Memory B cell (primary cell): ENCODE data around the gene FCER2.

Experiments
- ATAC-seq: fragments of 150-1000 bp; cut with Tn5 transposase; 2 replicates; pipeline ENCODE4 v1.10.0; 2021; ENCODE audit warnings: low read depth, mild to moderate bottlenecking, moderate library complexity
- DNase-seq, 2 donors: peaks; one replicate each; pipeline ENCODE4 v3.0.0; 2022; ENCODE audit warnings: low spot score in 2 of 2
- H3K27ac Mint-ChIP-seq: one replicate; pipeline ENCODE4 v1.8.0; 2022; ENCODE audit warnings: mild to moderate bottlenecking, moderate library complexity, mixed read lengths
- H3K27me3 Mint-ChIP-seq: one replicate; pipeline ENCODE4 v1.8.0; 2022; ENCODE audit warnings: mixed read lengths
- H3K36me3 Mint-ChIP-seq: one replicate; pipeline ENCODE4 v1.8.0; 2022; ENCODE audit warnings: mild to moderate bottlenecking, mixed read lengths
- H3K4me1 Mint-ChIP-seq: one replicate; pipeline ENCODE4 v1.8.0; 2022; ENCODE audit warnings: mixed read lengths
- H3K4me3 Mint-ChIP-seq: one replicate; pipeline ENCODE4 v1.8.0; 2022; ENCODE audit warnings: mild to moderate bottlenecking, moderate library complexity, mixed read lengths
- H3K9me3 Mint-ChIP-seq: one replicate; pipeline ENCODE4 v1.8.0; 2022; ENCODE audit warnings: mixed read lengths

FCER2 gene

GRCh38 chr19:7670150-7670783 is 31.7 kb downstream of the FCER2 start:
- DNase-seq (no peak), ATAC-seq (peak; percentile 67)
- Mint-ChIP-seq H3K4me1 (peaks cover 14% of the 10 kb centered on the region), H3K9me3 (peaks cover 2% of the 10 kb centered on the region), H3K4me3 (peak overlapping the region; percentile 72), H3K36me3 (no peaks in the 10 kb centered on the region), H3K27ac (no peak overlapping the region), H3K27me3 (peaks cover 32% of the 10 kb centered on the region)

GRCh38 chr19:7669641-7670040 is 32.3 kb downstream of the FCER2 start:
- Mint-ChIP-seq H3K4me1 (peaks cover 14% of the 10 kb centered on the region), H3K36me3 (no peaks in the 10 kb centered on the region), H3K4me3 (no peak overlapping the region), H3K9me3 (peaks cover 2% of the 10 kb centered on the region), H3K27me3 (peaks cover 32% of the 10 kb centered on the region), H3K27ac (no peak overlapping the region)
- no peak for ATAC-seq
- DNase-seq, result no peak

GRCh38 chr19:7668842-7669241 is 33.1 kb downstream of the FCER2 start, which contains the start of gene RETN:
TSS of gene RETN (plus strand) at chr19:7669049. CDS start at chr19:7669327, 278 bp downstream.
- Mint-ChIP-seq H3K27me3 (peaks cover 30% of the 10 kb centered on the region), H3K4me3 (peak within 1 kb of the TSS; percentile 9), H3K36me3 (no peaks in the 10 kb centered on the region), H3K9me3 (no peaks in the 10 kb centered on the region), H3K27ac (no peak within 1 kb of the TSS), H3K4me1 (peaks cover 12% of the 10 kb centered on the region)
- ATAC-seq, result no peak
- DNase-seq, result no peak

- no peak for DNase-seq
- Mint-ChIP-seq H3K9me3 (no peaks in the 10 kb centered on the region), H3K36me3 (no peaks in the 10 kb centered on the region), H3K4me1 (peaks cover 4% of the 10 kb centered on the region), H3K27me3 (peaks cover 13% of the 10 kb centered on the region), H3K4me3 (no peak overlapping the region), H3K27ac (no peak overlapping the region)
- no peak for ATAC-seq
Measured at GRCh38 chr19:7665076-7665475, 36.9 kb downstream of the FCER2 start.

GRCh38 chr19:7663706-7664105 is 38.2 kb downstream of the FCER2 start:
- ATAC-seq (no peak), DNase-seq (no peak)
- H3K4me1 Mint-ChIP-seq, result no peaks in the 10 kb centered on the region
- no peaks in the 10 kb centered on the region for H3K36me3 Mint-ChIP-seq
- peaks cover 7% of the 10 kb centered on the region for H3K27me3 Mint-ChIP-seq
- no peak overlapping the region for H3K4me3 Mint-ChIP-seq
- H3K9me3 Mint-ChIP-seq, result no peaks in the 10 kb centered on the region
- H3K27ac Mint-ChIP-seq, result no peak overlapping the region

- peaks cover 4% of the 10 kb centered on the region for H3K4me1 Mint-ChIP-seq
- H3K9me3 Mint-ChIP-seq, result no peaks in the 10 kb centered on the region
- no peak overlapping the region for H3K4me3 Mint-ChIP-seq
- no peak overlapping the region for H3K27ac Mint-ChIP-seq
- peaks cover 7% of the 10 kb centered on the region for H3K27me3 Mint-ChIP-seq
- no peaks in the 10 kb centered on the region for H3K36me3 Mint-ChIP-seq
- ATAC-seq, result no peak
- no peak for DNase-seq
Measured at GRCh38 chr19:7662657-7663056, 39.3 kb downstream of the FCER2 start.

GRCh38 chr19:7661744-7662538 is 40.0 kb downstream of the FCER2 start:
- peaks cover 4% of the 10 kb centered on the region for H3K4me1 Mint-ChIP-seq
- no peak overlapping the region for H3K27ac Mint-ChIP-seq
- no peak overlapping the region for H3K4me3 Mint-ChIP-seq
- no peak for ATAC-seq
- DNase-seq, result no peak
- no peaks in the 10 kb centered on the region for H3K9me3 Mint-ChIP-seq
- no peaks in the 10 kb centered on the region for H3K36me3 Mint-ChIP-seq
- peaks cover 5% of the 10 kb centered on the region for H3K27me3 Mint-ChIP-seq

GRCh38 chr19:7658219-7658686 is 43.7 kb downstream of the FCER2 start:
- ATAC-seq, result peak; percentile 100
- peak in 1 of 2 donors; percentile 68 for DNase-seq
- Mint-ChIP-seq H3K27ac (peak overlapping the region; percentile 91), H3K36me3 (no peaks in the 10 kb centered on the region), H3K9me3 (no peaks in the 10 kb centered on the region), H3K4me3 (peak overlapping the region; percentile 83), H3K4me1 (peaks cover 4% of the 10 kb centered on the region), H3K27me3 (no peaks in the 10 kb centered on the region)

- no peaks in the 10 kb centered on the region for H3K9me3 Mint-ChIP-seq
- H3K4me3 Mint-ChIP-seq, result no peak overlapping the region
- DNase-seq, result no peak
Measured at GRCh38 chr19:7657131-7657751, 44.7 kb downstream of the FCER2 start.

GRCh38 chr19:7655581-7655980 is 46.4 kb downstream of the FCER2 start:
- no peak overlapping the region for H3K4me3 Mint-ChIP-seq
- no peaks in the 10 kb centered on the region for H3K9me3 Mint-ChIP-seq
- no peak overlapping the region for H3K27ac Mint-ChIP-seq

More at GRCh38 chr19:7657131-7657751, 44.7 kb downstream of the FCER2 start:
- H3K36me3 Mint-ChIP-seq, result no peaks in the 10 kb centered on the region
- H3K4me1 Mint-ChIP-seq, result peaks cover 9% of the 10 kb centered on the region
- no peak for ATAC-seq
- peak overlapping the region; percentile 91 for H3K27ac Mint-ChIP-seq
- no peaks in the 10 kb centered on the region for H3K27me3 Mint-ChIP-seq

GRCh38 chr19:7654401-7654800 is 47.5 kb downstream of the FCER2 start:
- H3K4me1 Mint-ChIP-seq, result peaks cover 11% of the 10 kb centered on the region
- no peaks in the 10 kb centered on the region for H3K9me3 Mint-ChIP-seq
- ATAC-seq (no peak), DNase-seq (no peak)
- no peak overlapping the region for H3K27ac Mint-ChIP-seq
- no peak overlapping the region for H3K4me3 Mint-ChIP-seq
- no peaks in the 10 kb centered on the region for H3K36me3 Mint-ChIP-seq
- no peaks in the 10 kb centered on the region for H3K27me3 Mint-ChIP-seq

More at GRCh38 chr19:7655581-7655980, 46.4 kb downstream of the FCER2 start:
- Mint-ChIP-seq H3K27me3 (no peaks in the 10 kb centered on the region), H3K4me1 (peaks cover 11% of the 10 kb centered on the region), H3K36me3 (no peaks in the 10 kb centered on the region)
- DNase-seq (no peak), ATAC-seq (no peak)

GRCh38 chr19:7652061-7652641 is 49.8 kb downstream of the FCER2 start:
- DNase-seq (peak; percentile 83 to 85), ATAC-seq (peak; percentile 95)
- Mint-ChIP-seq H3K9me3 (no peaks in the 10 kb centered on the region), H3K4me1 (peaks cover 7% of the 10 kb centered on the region), H3K27ac (peak overlapping the region; percentile 45), H3K4me3 (peak overlapping the region; percentile 80), H3K36me3 (peaks cover 2% of the 10 kb centered on the region), H3K27me3 (no peaks in the 10 kb centered on the region)

GRCh38 chr19:7650148-7650547 is 51.8 kb downstream of the FCER2 start:
- H3K4me3 Mint-ChIP-seq, result no peak overlapping the region
- peaks cover 11% of the 10 kb centered on the region for H3K4me1 Mint-ChIP-seq
- no peak for DNase-seq
- H3K27ac Mint-ChIP-seq, result no peak overlapping the region
- no peaks in the 10 kb centered on the region for H3K27me3 Mint-ChIP-seq
- ATAC-seq, result no peak
- peaks cover 8% of the 10 kb centered on the region for H3K36me3 Mint-ChIP-seq
- H3K9me3 Mint-ChIP-seq, result no peaks in the 10 kb centered on the region
